ENCODE results near the gene CHAF1A. TPM values are rescaled to one million over a fixed set of nuclear protein-coding genes. Genes with fewer than 3 reads are reported as not detected.

Gene CHAF1A
- total RNA-seq, 2 experiments from 2014 or later: 78.3 to 80.5 TPM

GRCh38 chr19:4378886-4379285, 23.6 kb upstream of the CHAF1A start:
- intact Hi-C loops (cut with micrococcal nuclease): no loop called here
- peak overlapping the region; percentile 71 for H3K4me3 Mint-ChIP-seq
- TF ChIP-seq CTCF (IDR thresholded peaks at IDR 0.05): no peak
- peaks cover 16% of the 10 kb centered on the region for H3K36me3 Mint-ChIP-seq (ENCODE audit: low read depth)
- ATAC-seq (no peak), DNase-seq (no peak)
- no peaks in the 10 kb centered on the region for H3K9me3 Mint-ChIP-seq
- POLR2A ChIA-PET: interaction anchor here (0.9 to 2.0 kb wide), 4 partner anchors 9 to 22 kb away, joined by 3 to 7 read pairs (median 6); partner anchors contain the start of gene SH3GL1
- H3K4me1 Mint-ChIP-seq (ENCODE audit: low read depth): peaks cover 62% of the 10 kb centered on the region
- CTCF ChIA-PET: interaction anchor here (0.7 to 3.3 kb wide), 5 partner anchors 9 to 112 kb away, joined by 3 to 15 read pairs (median 5); partner anchors contain the start of gene SH3GL1
- no peaks in the 10 kb centered on the region for H3K27me3 Mint-ChIP-seq
- H3K27ac Mint-ChIP-seq: peak overlapping the region; percentile 87

- TF ChIP-seq CTCF (IDR thresholded peaks at IDR 0.05): no peak
- Mint-ChIP-seq H3K4me1 (ENCODE audit: low read depth) (peaks cover 60% of the 10 kb centered on the region), H3K27ac (peak overlapping the region; percentile 87), H3K36me3 (ENCODE audit: low read depth) (peaks cover 16% of the 10 kb centered on the region), H3K27me3 (no peaks in the 10 kb centered on the region), H3K9me3 (no peaks in the 10 kb centered on the region), H3K4me3 (peak overlapping the region; percentile 71)
- CTCF ChIA-PET: interaction anchor here (0.6 to 3.3 kb wide), 8 partner anchors 9 to 113 kb away, joined by 3 to 15 read pairs (median 4); partner anchors contain the start of gene SH3GL1
- POLR2A ChIA-PET: interaction anchor here (0.6 to 2.0 kb wide), 8 partner anchors 9 to 265 kb away, joined by 3 to 7 read pairs (median 4); partner anchors contain the start of genes CHAF1A and SH3GL1
- DNase-seq (peak; percentile 82), ATAC-seq (peak; percentile 78)
- intact Hi-C loops (cut with micrococcal nuclease): no loop called here
These were observed 22.8 kb upstream of the CHAF1A start for GRCh38 chr19:4379383-4380253.

GRCh38 chr19:4380254-4380727, 22.1 kb upstream of the CHAF1A start:
- POLR2A ChIA-PET: interaction anchor here (0.6 to 2.0 kb wide), 7 partner anchors 12 to 265 kb away, joined by 3 to 7 read pairs (median 4); partner anchors contain the start of genes CHAF1A and SH3GL1
- intact Hi-C loops (cut with micrococcal nuclease): no loop called here
- H3K4me1 Mint-ChIP-seq (ENCODE audit: low read depth): peaks cover 60% of the 10 kb centered on the region
- no peaks in the 10 kb centered on the region for H3K9me3 Mint-ChIP-seq
- CTCF ChIA-PET: interaction anchor here (0.6 to 3.3 kb wide), 7 partner anchors 10 to 113 kb away, joined by 3 to 15 read pairs (median 4); partner anchors contain the start of gene SH3GL1
- TF ChIP-seq CTCF (IDR thresholded peaks at IDR 0.05): no peak
- DNase-seq: peak; percentile 75
- peak overlapping the region; percentile 71 for H3K4me3 Mint-ChIP-seq
- peak overlapping the region; percentile 87 for H3K27ac Mint-ChIP-seq
- ATAC-seq: peak; percentile 63
- peaks cover 16% of the 10 kb centered on the region for H3K36me3 Mint-ChIP-seq (ENCODE audit: low read depth)
- H3K27me3 Mint-ChIP-seq: no peaks in the 10 kb centered on the region

GRCh38 chr19:4385291-4386040, 17.0 kb upstream of the CHAF1A start:
- ATAC-seq (no peak), DNase-seq (no peak)
- no peak overlapping the region for H3K27ac Mint-ChIP-seq
- H3K4me1 Mint-ChIP-seq (ENCODE audit: low read depth): peaks cover 27% of the 10 kb centered on the region
- no peak for TF ChIP-seq CTCF (IDR thresholded peaks at IDR 0.05)
- intact Hi-C loops (cut with micrococcal nuclease): no loop called here
- H3K27me3 Mint-ChIP-seq: no peaks in the 10 kb centered on the region
- H3K36me3 Mint-ChIP-seq (ENCODE audit: low read depth): peaks cover 11% of the 10 kb centered on the region
- ChIA-PET POLR2A (interaction anchor here (2.3 kb wide), 1 partner anchor 16 kb away, joined by 8 read pairs; no protein-coding TSS in a partner anchor), CTCF (interaction anchor here (0.9 kb wide), 1 partner anchor 33 kb away, joined by 5 read pairs; no protein-coding TSS in a partner anchor)
- no peak overlapping the region for H3K4me3 Mint-ChIP-seq
- H3K9me3 Mint-ChIP-seq: no peaks in the 10 kb centered on the region

Data from activated CD8-positive, alpha-beta T cell treated with anti-CD3 and anti-CD28 coated beads for 36 hours (primary cell).